ENCODE data around the gene CASP14. TPM values are rescaled to one million over a fixed set of nuclear protein-coding genes. Genes with fewer than 3 reads are reported as not detected.

Gene CASP14
- total and polyA plus RNA-seq, 2 of the 8 experiments (the other 6 are each of a cell fraction or from before 2014, with no cell fraction given), result not detected

- H2AFZ ChIP-seq (ENCODE audit: low read length), result no peak overlapping the region
- H3K14ac ChIP-seq (ENCODE audit: insufficient read length), result no peak overlapping the region
- peaks cover 5% of the 10 kb centered on the region; the same call in 1 of the 2 replicates for H3K23me2 ChIP-seq (ENCODE audit: low read depth, low read length)
- WGBS, 2 experiments (ENCODE audit: extremely low coverage in 1 of 2, insufficient coverage in 1 of 2, insufficient read length in 1 of 2, insufficient replicate concordance in 2 of 2, low coverage in 1 of 2, low lambda C conversion rate in 2 of 2, missing lambda C conversion rate in 1 of 2), result 50% methylated on average over 3 of the region's 3 CpGs; no CpG with 5 or more reads in 1 of the 2 experiments
- H4K5ac ChIP-seq (ENCODE audit: insufficient read length, low read depth, low read length), result no peak overlapping the region
- no peak overlapping the region for H3K18ac ChIP-seq (ENCODE audit: extremely low read depth, low read length)
- DNase-seq (ENCODE audit: low read depth in 1 of 2, low spot score in 2 of 2) (no peak), FAIRE-seq (no peak)
- no peak overlapping the region for H2BK12ac ChIP-seq (ENCODE audit: low read depth, low read length)
- no peak overlapping the region for H3K4ac ChIP-seq (replicated peaks; ENCODE audit: insufficient read length, low read depth, low read length)
- no peaks in the 10 kb centered on the region for H3K4me1 ChIP-seq (replicated peaks in 1 of 4; ENCODE audit: control insufficient read depth in 3 of 4, insufficient read depth in 4 of 4, low read length in 3 of 4)
- no peak overlapping the region for H3K56ac ChIP-seq (replicated peaks; ENCODE audit: insufficient read length, low read depth, low read length)
- H4K8ac ChIP-seq (ENCODE audit: extremely low read depth, insufficient read depth, low read length), result no peak overlapping the region
- no peak overlapping the region for H2BK20ac ChIP-seq (ENCODE audit: low read length)
- ChIA-PET POLR2A (ENCODE audit: partially characterized antibody) (no interaction called here), CTCF (ENCODE audit: partially characterized antibody) (interaction anchor here (0.6 kb wide), 1 partner anchor 501 kb away, joined by 4 read pairs; no protein-coding TSS in a partner anchor)
- H3K79me2 ChIP-seq (ENCODE audit: control insufficient read depth in 1 of 2, insufficient read depth in 2 of 2, low read length in 2 of 2), result no peaks in the 10 kb centered on the region
- no peak overlapping the region for H3K23ac ChIP-seq (ENCODE audit: insufficient read length)
- peaks cover 48 to 50% of the 10 kb centered on the region in 2 experiments for H3K9me3 ChIP-seq (ENCODE audit: insufficient read depth in 2 of 2, low read depth in 1 of 2, low read length in 1 of 2)
- H3K9ac ChIP-seq (replicated peaks in 1 of 4; ENCODE audit: extremely low read depth in 1 of 4, low read depth in 3 of 4, low read length in 3 of 4), result no peak overlapping the region
- no peaks in the 10 kb centered on the region for H3K79me1 ChIP-seq (ENCODE audit: low read depth, low read length)
- H3K4me2 ChIP-seq (ENCODE audit: insufficient read depth in 1 of 2, low read depth in 2 of 2, low read length in 2 of 2), result no peak overlapping the region
- H4K91ac ChIP-seq (replicated peaks; ENCODE audit: insufficient read length, low read length), result no peak overlapping the region
- TF ChIP-seq RBBP5 (IDR thresholded peaks at IDR 0.05; ENCODE audit: borderline replicate concordance, low read depth, low read length), result no peak
- TF ChIP-seq PHF8 (conservative IDR thresholded peaks at IDR 0.05; ENCODE audit: low read depth, low read length), result no peak
- no peak for TF ChIP-seq JUN (IDR thresholded peaks at IDR 0.05; ENCODE audit: low read depth, low read length)
- no peak for TF ChIP-seq BACH1 (IDR thresholded peaks at IDR 0.05; ENCODE audit: low read length)
- TF ChIP-seq ZNF274 (IDR thresholded peaks at IDR 0.05; ENCODE audit: borderline replicate concordance, extremely low read depth, low read length), result no peak
- TF ChIP-seq CREB1 (IDR thresholded peaks at IDR 0.05), result no peak
- TF ChIP-seq GABPA (IDR thresholded peaks at IDR 0.05; ENCODE audit: borderline replicate concordance, insufficient read depth, low read length), result no peak
- TF ChIP-seq RAD21 (IDR thresholded peaks at IDR 0.05 in 1 of 2, conservative IDR thresholded peaks at IDR 0.05 in 1 of 2; ENCODE audit: low read depth in 2 of 2, low read length in 2 of 2), result no peak
- no peak for TF ChIP-seq YY1 (IDR thresholded peaks at IDR 0.05; ENCODE audit: low read depth, low read length)
- TF ChIP-seq TBP (IDR thresholded peaks at IDR 0.05; ENCODE audit: low read depth, low read length), result no peak
- TF ChIP-seq MAFK (IDR thresholded peaks at IDR 0.05; ENCODE audit: low read depth, low read length), result no peak
- no peak for TF ChIP-seq SIRT6 (IDR thresholded peaks at IDR 0.05; ENCODE audit: low read length)
- TF ChIP-seq GTF2F1 (IDR thresholded peaks at IDR 0.05; ENCODE audit: borderline replicate concordance, low read depth, low read length), result no peak
- TF ChIP-seq HDAC2 (IDR thresholded peaks at IDR 0.05; ENCODE audit: borderline replicate concordance in 1 of 2, low read depth in 2 of 2, low read length in 2 of 2), result no peak
- no peak overlapping the region for H2BK15ac ChIP-seq (ENCODE audit: low read length)
- no peaks in the 10 kb centered on the region for H4K20me1 ChIP-seq (replicated peaks in 1 of 2; ENCODE audit: control insufficient read depth in 1 of 2, insufficient read depth in 2 of 2, low read length in 2 of 2)
- H2BK120ac ChIP-seq (replicated peaks; ENCODE audit: low read depth, low read length), result no peak overlapping the region
- no peak overlapping the region for H3K27ac ChIP-seq (ENCODE audit: low read depth, low read length)
- no peak overlapping the region for H3K4me3 ChIP-seq (ENCODE audit: extremely low read depth in 1 of 4, insufficient read depth in 2 of 4, low read depth in 3 of 4, low read length in 4 of 4)
- H2BK5ac ChIP-seq (ENCODE audit: low read depth, low read length), result no peak overlapping the region
- H2AK5ac ChIP-seq (ENCODE audit: low read depth, low read length), result no peak overlapping the region
- H3K36me3 ChIP-seq (ENCODE audit: control insufficient read depth in 2 of 4, insufficient read depth in 4 of 4, low read length in 3 of 4), result no peaks in the 10 kb centered on the region
- no peaks in the 10 kb centered on the region for H3K27me3 ChIP-seq (replicated peaks in 1 of 4; ENCODE audit: control insufficient read depth in 3 of 4, extremely low read depth in 1 of 4, insufficient read depth in 3 of 4, low read length in 3 of 4)
These were observed 3.8 kb upstream of the CASP14 start for GRCh38 chr19:15045506-15045905.
